Measurements from ENCODE around the gene CD244. TPM values are rescaled to one million over a fixed set of nuclear protein-coding genes. Genes with fewer than 3 reads are reported as not detected.

The CD244 gene
- polyA plus RNA-seq, 3 donors = 62.2 to 116 (median 106) TPM

DNA sequence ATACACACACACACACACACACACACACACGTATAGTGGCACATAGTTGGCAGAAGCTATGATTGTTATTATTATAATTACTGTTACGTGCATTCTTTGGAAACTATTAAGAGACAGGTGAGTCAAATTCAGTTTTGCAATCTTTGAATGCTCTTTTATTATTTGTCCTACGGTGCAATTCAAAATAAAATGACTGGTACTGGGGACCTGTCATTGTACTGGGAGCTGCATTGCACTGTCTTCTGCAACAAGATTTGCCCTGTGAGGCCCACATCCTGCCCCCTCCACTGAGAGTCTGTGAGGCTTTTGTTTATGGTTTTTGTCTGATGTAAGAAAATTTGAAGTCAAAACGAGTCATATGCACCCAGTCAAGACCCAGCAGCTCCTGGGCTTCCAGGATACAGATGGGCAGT is 64.8 kb downstream of the CD244 start:
- 0% methylated on average over 1 of the region's 4 CpGs for WGBS (ENCODE audit: insufficient coverage)
- Mint-ChIP-seq H3K4me1 (peaks cover 33% of the 10 kb centered on the region), H3K4me3 (no peak overlapping the region), H3K27ac (peak overlapping the region in 1 of 7 donors; percentile 20), H3K27me3 (ENCODE audit: low read depth in 3 of 3) (peaks cover 0 to 3% (median 2%) of the 10 kb centered on the region in 3 donors), H3K36me3 (no peaks in the 10 kb centered on the region), H3K9me3 (peaks cover 0 to 4% (median 0%) of the 10 kb centered on the region in 7 donors)
- H3K4me3 ChIP-seq (replicated peaks in 1 of 3; ENCODE audit: low read depth in 2 of 3, low read length in 3 of 3) = no peak overlapping the region
- no peaks in the 10 kb centered on the region for H3K36me3 ChIP-seq (replicated peaks in 1 of 2; ENCODE audit: control insufficient read depth in 1 of 2, insufficient read depth in 2 of 2, low read length in 2 of 2)
- no peak overlapping the region for H2AFZ ChIP-seq (ENCODE audit: insufficient read depth, low read depth, low read length, poor library complexity, severe bottlenecking)
- peaks cover 18 to 22% of the 10 kb centered on the region in 2 donors for H3K4me1 ChIP-seq (ENCODE audit: control insufficient read depth in 1 of 2, insufficient read depth in 2 of 2, low read length in 2 of 2)
- no peaks in the 10 kb centered on the region for H3K27me3 ChIP-seq (ENCODE audit: control insufficient read depth in 2 of 2, insufficient read depth in 2 of 2, low read length in 2 of 2)
- no peaks in the 10 kb centered on the region for H3K79me2 ChIP-seq (ENCODE audit: insufficient read depth, low read length)
- H3K9ac ChIP-seq (ENCODE audit: insufficient read depth, low read length, poor library complexity, severe bottlenecking) = no peak overlapping the region
- no peaks in the 10 kb centered on the region for H4K20me1 ChIP-seq (ENCODE audit: insufficient read depth, low read length)
- intact Hi-C loops (cut with micrococcal nuclease) = loop anchor here in 1 of 2 donors (10.0 kb wide), 1 partner anchor 93 kb away; no protein-coding TSS in a partner anchor
- DNase-seq = no peak
- H3K4me2 ChIP-seq (replicated peaks; ENCODE audit: extremely low read depth, low read length, poor library complexity, severe bottlenecking) = no peak overlapping the region
- no peaks in the 10 kb centered on the region for H3K9me3 ChIP-seq (replicated peaks in 1 of 2; ENCODE audit: control insufficient read depth in 1 of 2, insufficient read depth in 1 of 2, low read length in 2 of 2)
- H3K27ac ChIP-seq (ENCODE audit: low read depth in 1 of 2, low read length in 2 of 2) = no peak overlapping the region
- TF ChIP-seq, protein P1, sequence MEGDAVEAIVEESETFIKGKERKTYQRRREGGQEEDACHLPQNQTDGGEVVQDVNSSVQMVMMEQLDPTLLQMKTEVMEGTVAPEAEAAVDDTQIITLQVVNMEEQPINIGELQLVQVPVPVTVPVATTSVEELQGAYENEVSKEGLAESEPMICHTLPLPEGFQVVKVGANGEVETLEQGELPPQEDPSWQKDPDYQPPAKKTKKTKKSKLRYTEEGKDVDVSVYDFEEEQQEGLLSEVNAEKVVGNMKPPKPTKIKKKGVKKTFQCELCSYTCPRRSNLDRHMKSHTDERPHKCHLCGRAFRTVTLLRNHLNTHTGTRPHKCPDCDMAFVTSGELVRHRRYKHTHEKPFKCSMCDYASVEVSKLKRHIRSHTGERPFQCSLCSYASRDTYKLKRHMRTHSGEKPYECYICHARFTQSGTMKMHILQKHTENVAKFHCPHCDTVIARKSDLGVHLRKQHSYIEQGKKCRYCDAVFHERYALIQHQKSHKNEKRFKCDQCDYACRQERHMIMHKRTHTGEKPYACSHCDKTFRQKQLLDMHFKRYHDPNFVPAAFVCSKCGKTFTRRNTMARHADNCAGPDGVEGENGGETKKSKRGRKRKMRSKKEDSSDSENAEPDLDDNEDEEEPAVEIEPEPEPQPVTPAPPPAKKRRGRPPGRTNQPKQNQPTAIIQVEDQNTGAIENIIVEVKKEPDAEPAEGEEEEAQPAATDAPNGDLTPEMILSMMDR (IDR thresholded peaks at IDR 0.05) = no peak

DNA sequence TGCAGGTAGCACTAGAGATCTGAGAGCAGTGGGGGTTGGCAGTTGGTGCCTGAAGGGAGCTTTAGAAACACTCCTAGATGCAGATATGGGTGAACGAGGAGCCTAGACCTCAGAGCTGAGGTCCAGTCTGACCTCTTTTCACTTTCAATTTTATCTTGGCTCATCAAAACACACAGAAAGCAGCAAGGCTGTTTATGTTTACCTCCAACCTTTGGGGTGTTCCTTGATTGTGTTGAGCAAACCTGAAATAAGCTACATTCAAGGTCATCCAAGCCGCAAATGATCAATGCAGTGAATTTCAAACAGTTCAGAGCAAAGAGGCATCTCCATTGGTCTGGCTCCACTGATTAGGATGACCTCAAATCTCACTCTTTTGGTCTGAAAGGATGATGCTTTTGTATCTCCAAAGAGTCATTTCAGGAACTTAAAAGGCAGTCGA is 65.4 kb downstream of the CD244 start:
- no peak for DNase-seq
- no peak overlapping the region for H3K4me3 ChIP-seq (replicated peaks in 1 of 3; ENCODE audit: low read depth in 2 of 3, low read length in 3 of 3)
- H3K4me1 Mint-ChIP-seq = peaks cover 33% of the 10 kb centered on the region
- H4K20me1 ChIP-seq (ENCODE audit: insufficient read depth, low read length) = no peaks in the 10 kb centered on the region
- no peak overlapping the region for H3K4me2 ChIP-seq (replicated peaks; ENCODE audit: extremely low read depth, low read length, poor library complexity, severe bottlenecking)
- H3K79me2 ChIP-seq (ENCODE audit: insufficient read depth, low read length) = no peaks in the 10 kb centered on the region
- no peaks in the 10 kb centered on the region for H3K36me3 ChIP-seq (replicated peaks in 1 of 2; ENCODE audit: control insufficient read depth in 1 of 2, insufficient read depth in 2 of 2, low read length in 2 of 2)
- TF ChIP-seq, protein P1 (IDR thresholded peaks at IDR 0.05) = no peak
- H3K27me3 ChIP-seq (ENCODE audit: control insufficient read depth in 2 of 2, insufficient read depth in 2 of 2, low read length in 2 of 2) = no peaks in the 10 kb centered on the region
- intact Hi-C loops (cut with micrococcal nuclease) = loop anchor here in 1 of 2 donors (10.0 kb wide), 1 partner anchor 92 kb away; no protein-coding TSS in a partner anchor
- H3K4me1 ChIP-seq (ENCODE audit: control insufficient read depth in 1 of 2, insufficient read depth in 2 of 2, low read length in 2 of 2) = peaks cover 18 to 22% of the 10 kb centered on the region in 2 donors
- peaks cover 0 to 4% (median 0%) of the 10 kb centered on the region in 7 donors for H3K9me3 Mint-ChIP-seq
- H3K9me3 ChIP-seq (replicated peaks in 1 of 2; ENCODE audit: control insufficient read depth in 1 of 2, insufficient read depth in 1 of 2, low read length in 2 of 2) = no peaks in the 10 kb centered on the region
- peak overlapping the region in 1 of 2 donors; percentile 51 for H3K4me3 Mint-ChIP-seq
- peaks cover 0 to 3% (median 2%) of the 10 kb centered on the region in 3 donors for H3K27me3 Mint-ChIP-seq (ENCODE audit: low read depth in 3 of 3)
- H3K27ac ChIP-seq (ENCODE audit: low read depth in 1 of 2, low read length in 2 of 2) = no peak overlapping the region
- H3K9ac ChIP-seq (ENCODE audit: insufficient read depth, low read length, poor library complexity, severe bottlenecking) = no peak overlapping the region
- no peaks in the 10 kb centered on the region for H3K36me3 Mint-ChIP-seq
- WGBS (ENCODE audit: insufficient coverage) = 80% methylated on average over 1 of the region's 3 CpGs
- H2AFZ ChIP-seq (ENCODE audit: insufficient read depth, low read depth, low read length, poor library complexity, severe bottlenecking) = no peak overlapping the region
- peak overlapping the region in 3 of 7 donors; percentile 35 to 94 (median 51) for H3K27ac Mint-ChIP-seq
